Activated CD4-positive, alpha-beta memory T cell treated with anti-CD3 and anti-CD28 coated beads for 36 hours (primary cell): ENCODE data around the gene TBPL2. TPM values are rescaled to one million over a fixed set of nuclear protein-coding genes. Genes with fewer than 3 reads are reported as not detected.
A peak's percentile ranks its signal among the peaks of the same experiment; 100 is the strongest.

Experiments used
- CTCF ChIA-PET: fragments of 350-600 bp; sonication (Branson Sonifier 250); formaldehyde crosslinking; loops from one replicate; lab custom pipeline; 2021; ENCODE audit warnings: antibody characterized with exemption, inconsistent platforms; lab: Charles Lee
- POLR2A ChIA-PET: fragments of 350-600 bp; sonication (Branson Sonifier 250); formaldehyde crosslinking; loops from one replicate; lab custom pipeline; 2021; ENCODE audit warnings: antibody characterized with exemption; lab: Charles Lee
- DNase-seq: peaks from one replicate; pipeline ENCODE4 v3.0.0-alpha.2; 2020
- H3K27ac Mint-ChIP-seq: one replicate; pipeline ENCODE4 v1.8.0; 2021; ENCODE audit warnings: mixed read lengths
- H3K27me3 Mint-ChIP-seq: one replicate; pipeline ENCODE4 v1.8.0; 2021; ENCODE audit warnings: mixed read lengths
- H3K36me3 Mint-ChIP-seq: one replicate; pipeline ENCODE4 v1.8.0; 2021; ENCODE audit warnings: mixed read lengths
- H3K4me1 Mint-ChIP-seq: one replicate; pipeline ENCODE4 v1.8.0; 2021; ENCODE audit warnings: low read depth, mixed read lengths
- H3K4me3 Mint-ChIP-seq: one replicate; pipeline ENCODE4 v1.8.0; 2021; ENCODE audit warnings: mild to moderate bottlenecking, mixed read lengths
- H3K9me3 Mint-ChIP-seq: one replicate; pipeline ENCODE4 v1.8.0; 2021; ENCODE audit warnings: mixed read lengths
- intact Hi-C: fragments of 100-400 bp; cut with micrococcal nuclease; formaldehyde crosslinking; loops from one replicate; pipeline ENCODE4 v1.15.1; 2023
- total RNA-seq, 2 experiments: library from RNA; stranded (reverse); gene quantifications; one replicate each; pipeline ENCODE4 v1.2.3, GENCODE V29; 2021

Gene TBPL2
- total RNA-seq, 2 experiments from 2014 or later: not detected

- ChIA-PET POLR2A (no interaction called here), CTCF (interaction anchor here (0.6 to 1.8 kb wide), 14 partner anchors 9 to 1054 kb away, joined by 3 to 13 read pairs (median 4); no protein-coding TSS in a partner anchor)
- Mint-ChIP-seq H3K4me1 (peaks cover 19% of the 10 kb centered on the region), H3K4me3 (no peak overlapping the region), H3K9me3 (no peaks in the 10 kb centered on the region), H3K27me3 (no peaks in the 10 kb centered on the region), H3K27ac (no peak overlapping the region), H3K36me3 (no peaks in the 10 kb centered on the region)
- intact Hi-C loops: no loop called here
- DNase-seq: no peak
Measured at GRCh38 chr14:55438066-55438683, 2.2 kb downstream of the TBPL2 start.

GRCh38 chr14:55436931-55437330 is 3.5 kb downstream of the TBPL2 start:
- Mint-ChIP-seq H3K27ac (no peak overlapping the region), H3K9me3 (no peaks in the 10 kb centered on the region), H3K27me3 (no peaks in the 10 kb centered on the region), H3K4me3 (no peak overlapping the region), H3K4me1 (peaks cover 24% of the 10 kb centered on the region), H3K36me3 (no peaks in the 10 kb centered on the region)
- intact Hi-C loops: no loop called here
- ChIA-PET POLR2A (no interaction called here), CTCF (interaction anchor here (1.2 to 1.8 kb wide), 3 partner anchors 10 to 177 kb away, joined by 4 to 13 read pairs (median 4); no protein-coding TSS in a partner anchor)
- DNase-seq: no peak

- H3K27me3 Mint-ChIP-seq: no peaks in the 10 kb centered on the region
- POLR2A ChIA-PET: no interaction called here
- intact Hi-C loops: no loop called here
- H3K4me1 Mint-ChIP-seq: peaks cover 24% of the 10 kb centered on the region
- H3K9me3 Mint-ChIP-seq: no peaks in the 10 kb centered on the region
- no peaks in the 10 kb centered on the region for H3K36me3 Mint-ChIP-seq
- DNase-seq: no peak
- no peak overlapping the region for H3K4me3 Mint-ChIP-seq
- no peak overlapping the region for H3K27ac Mint-ChIP-seq
- CTCF ChIA-PET: no interaction called here
Measured at GRCh38 chr14:55436519-55436918, 3.9 kb downstream of the TBPL2 start.

- CTCF ChIA-PET: interaction anchor here (0.6 to 5.4 kb wide), 9 partner anchors 10 to 1040 kb away, joined by 3 to 36 read pairs (median 3); no protein-coding TSS in a partner anchor
- H3K27ac Mint-ChIP-seq: no peak overlapping the region
- H3K4me3 Mint-ChIP-seq: no peak overlapping the region
- no peak for DNase-seq
- POLR2A ChIA-PET: no interaction called here
- peaks cover 27% of the 10 kb centered on the region for H3K4me1 Mint-ChIP-seq
- no peaks in the 10 kb centered on the region for H3K36me3 Mint-ChIP-seq
- H3K9me3 Mint-ChIP-seq: no peaks in the 10 kb centered on the region
- H3K27me3 Mint-ChIP-seq: no peaks in the 10 kb centered on the region
- intact Hi-C loops: loop anchor here (5.0 kb wide), 1 partner anchor 347 kb away; no protein-coding TSS in a partner anchor
Measured at GRCh38 chr14:55434805-55435174, 5.6 kb downstream of the TBPL2 start.

DNA sequence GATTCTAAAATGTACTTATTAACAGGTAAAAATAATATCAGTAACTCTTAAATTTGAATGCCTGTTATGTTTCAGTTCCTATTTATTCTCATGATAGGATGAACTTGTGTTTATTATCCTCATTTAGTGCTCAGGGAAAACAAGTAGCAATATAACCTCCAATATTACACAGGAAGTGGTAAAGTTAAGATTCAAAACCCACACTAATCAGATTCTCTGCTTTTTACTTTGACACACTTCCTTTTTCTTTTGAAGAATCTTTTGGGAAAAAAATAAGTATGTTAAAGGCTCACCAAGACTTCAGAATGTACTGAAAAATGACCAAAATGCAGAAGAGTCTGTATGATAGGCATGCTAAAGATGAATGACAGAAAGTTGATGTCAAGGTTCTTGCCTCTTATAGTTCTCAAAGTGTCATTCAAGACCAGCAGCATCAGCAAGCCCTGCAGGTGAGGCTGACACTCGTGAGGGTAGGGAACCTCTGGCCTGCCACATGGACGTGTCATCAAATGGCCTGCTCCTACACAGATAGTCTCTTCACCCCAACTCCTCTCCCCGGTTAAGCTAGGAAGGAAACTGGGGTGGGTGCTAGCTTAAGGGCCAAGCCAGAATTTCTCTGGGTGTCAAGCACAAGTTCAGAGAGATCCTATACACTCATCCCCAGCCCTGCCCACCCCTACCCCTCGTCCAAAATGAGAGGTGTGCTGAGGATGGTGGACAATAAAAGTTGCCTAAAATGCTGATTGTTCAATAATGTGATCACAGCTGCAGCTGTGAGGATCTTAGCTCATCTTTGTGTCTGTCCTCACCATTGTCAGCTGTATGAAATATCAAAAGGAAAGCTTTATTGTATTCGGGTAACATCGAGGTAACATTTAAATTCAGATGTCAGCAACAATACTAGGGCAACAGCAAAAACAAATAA is 6.3 kb downstream of the TBPL2 start:
- Mint-ChIP-seq H3K27me3 (no peaks in the 10 kb centered on the region), H3K27ac (peak overlapping the region; percentile 34), H3K4me3 (no peak overlapping the region), H3K4me1 (peaks cover 28% of the 10 kb centered on the region), H3K36me3 (no peaks in the 10 kb centered on the region), H3K9me3 (no peaks in the 10 kb centered on the region)
- intact Hi-C loops: loop anchor here (5.0 kb wide), 1 partner anchor 347 kb away; no protein-coding TSS in a partner anchor
- CTCF ChIA-PET: interaction anchor here (0.6 to 5.4 kb wide), 10 partner anchors 10 to 1041 kb away, joined by 3 to 36 read pairs (median 3); no protein-coding TSS in a partner anchor
- peak; percentile 36 for DNase-seq
- POLR2A ChIA-PET: no interaction called here

DNA sequence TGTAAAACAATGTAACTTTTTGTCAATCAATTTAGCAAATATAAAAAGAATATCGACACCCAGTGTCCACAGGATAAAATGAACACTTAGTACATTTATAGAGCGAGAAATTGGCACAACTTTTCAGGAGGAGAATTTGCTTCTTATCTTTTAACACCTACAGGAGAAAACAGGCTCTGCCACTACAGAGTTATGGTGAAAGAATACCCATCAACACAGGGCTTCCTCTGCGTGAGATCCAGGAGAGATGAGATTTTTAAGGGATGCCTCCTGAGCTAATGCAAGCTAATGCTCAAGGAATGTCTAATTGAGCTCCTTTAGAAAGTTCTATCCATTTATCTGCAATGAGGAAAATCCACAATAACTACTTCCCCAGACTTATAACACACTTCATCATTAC is 7.8 kb downstream of the TBPL2 start:
- POLR2A ChIA-PET: interaction anchor here (0.6 kb wide), 2 partner anchors 91 to 200 kb away, joined by 3 to 5 read pairs; no protein-coding TSS in a partner anchor

DNA sequence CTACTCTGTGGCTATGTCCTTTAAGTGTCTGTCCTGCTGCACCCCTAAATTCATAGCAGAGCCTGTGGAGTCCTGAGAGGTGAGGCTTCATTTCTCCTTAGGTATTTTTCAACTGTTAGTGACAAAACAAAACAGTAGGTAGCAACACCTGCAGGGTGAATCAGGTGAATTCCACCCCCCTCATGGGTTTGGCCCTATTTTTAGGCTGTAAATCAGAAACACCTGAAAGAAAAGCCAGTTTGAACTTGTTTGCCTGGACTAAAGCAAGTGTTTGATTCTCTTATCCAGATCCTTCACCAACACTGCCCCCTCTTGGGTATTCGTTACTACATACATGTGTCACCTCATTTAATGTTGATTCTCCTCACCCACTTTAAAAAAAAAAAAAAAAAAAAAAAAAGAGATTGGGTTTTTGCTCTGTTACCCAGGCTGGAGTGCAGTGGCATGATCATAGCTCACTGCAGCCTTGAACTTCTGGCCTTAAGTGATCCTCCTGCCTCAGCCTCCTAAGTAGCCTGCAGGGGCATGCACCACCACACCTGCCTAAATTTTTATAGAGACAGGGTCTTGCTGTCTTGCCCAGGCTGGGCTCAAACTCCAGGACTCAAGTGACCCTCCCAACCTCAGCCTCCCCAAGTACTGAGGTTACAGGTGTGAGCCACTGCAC is 10.3 kb downstream of the TBPL2 start:
- ChIA-PET CTCF (interaction anchor here (0.6 to 2.4 kb wide), 7 partner anchors 13 to 218 kb away, joined by 3 to 14 read pairs (median 8); partner anchors contain the start of gene FBXO34), POLR2A (no interaction called here)
- intact Hi-C loops: loop anchor here (1.0 to 5.0 kb wide), 5 partner anchors 75 to 343 kb away; partner anchors contain the start of gene FBXO34
- Mint-ChIP-seq H3K4me1 (peaks cover 28% of the 10 kb centered on the region), H3K27ac (peak overlapping the region; percentile 20), H3K4me3 (no peak overlapping the region), H3K36me3 (no peaks in the 10 kb centered on the region), H3K9me3 (no peaks in the 10 kb centered on the region), H3K27me3 (no peaks in the 10 kb centered on the region)
- peak; percentile 24 for DNase-seq

More for the DNA sequence above, 7.8 kb downstream of the TBPL2 start:
- Mint-ChIP-seq H3K36me3 (no peaks in the 10 kb centered on the region), H3K4me1 (peaks cover 28% of the 10 kb centered on the region), H3K9me3 (no peaks in the 10 kb centered on the region), H3K27me3 (no peaks in the 10 kb centered on the region), H3K27ac (no peak overlapping the region), H3K4me3 (no peak overlapping the region)
- DNase-seq: no peak
- CTCF ChIA-PET: interaction anchor here (0.8 to 5.4 kb wide), 6 partner anchors 14 to 1042 kb away, joined by 3 to 36 read pairs (median 4); no protein-coding TSS in a partner anchor
- intact Hi-C loops: loop anchor here (5.0 kb wide), 1 partner anchor 345 kb away; no protein-coding TSS in a partner anchor

DNA sequence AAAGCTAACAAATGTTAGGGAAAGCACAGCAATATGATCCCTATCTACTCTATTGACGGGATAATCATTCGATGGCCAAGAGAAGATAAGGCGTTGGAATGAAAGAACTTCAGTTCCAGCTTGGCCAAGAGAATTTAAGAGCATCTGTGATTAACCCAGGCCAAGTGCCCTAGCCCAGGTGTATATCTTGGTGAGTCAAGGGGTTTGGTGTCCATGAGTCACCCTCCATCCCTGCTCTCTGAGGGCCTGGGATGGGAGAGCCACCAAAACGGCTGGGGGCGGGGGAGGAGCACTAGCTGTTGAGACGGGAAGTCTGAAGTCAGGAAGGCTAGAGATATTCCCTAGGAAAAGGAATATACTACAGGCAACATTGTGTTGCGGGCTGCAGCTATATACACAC is 13.0 kb downstream of the TBPL2 start:
- ChIA-PET CTCF (interaction anchor here (0.8 to 3.0 kb wide), 7 partner anchors 11 to 214 kb away, joined by 3 to 13 read pairs (median 5); no protein-coding TSS in a partner anchor), POLR2A (no interaction called here)
- intact Hi-C loops: no loop called here
- Mint-ChIP-seq H3K27me3 (no peaks in the 10 kb centered on the region), H3K9me3 (no peaks in the 10 kb centered on the region), H3K4me3 (no peak overlapping the region), H3K36me3 (no peaks in the 10 kb centered on the region), H3K4me1 (peaks cover 5% of the 10 kb centered on the region), H3K27ac (no peak overlapping the region)
- DNase-seq: no peak

- Mint-ChIP-seq H3K4me3 (no peak overlapping the region), H3K27me3 (no peaks in the 10 kb centered on the region), H3K36me3 (no peaks in the 10 kb centered on the region), H3K4me1 (peaks cover 4% of the 10 kb centered on the region), H3K27ac (no peak overlapping the region), H3K9me3 (no peaks in the 10 kb centered on the region)
- DNase-seq: no peak
- ChIA-PET CTCF (interaction anchor here (0.7 to 3.0 kb wide), 7 partner anchors 10 to 214 kb away, joined by 3 to 13 read pairs (median 4); no protein-coding TSS in a partner anchor), POLR2A (no interaction called here)
- intact Hi-C loops: no loop called here
Measured at GRCh38 chr14:55426891-55427290, 13.5 kb downstream of the TBPL2 start.

- intact Hi-C loops: no loop called here
- DNase-seq: no peak
- Mint-ChIP-seq H3K36me3 (no peaks in the 10 kb centered on the region), H3K4me3 (no peak overlapping the region), H3K27ac (no peak overlapping the region), H3K4me1 (peaks cover 3% of the 10 kb centered on the region), H3K9me3 (no peaks in the 10 kb centered on the region), H3K27me3 (no peaks in the 10 kb centered on the region)
- POLR2A ChIA-PET: no interaction called here
- CTCF ChIA-PET: interaction anchor here (1.0 to 1.5 kb wide), 4 partner anchors 9 to 206 kb away, joined by 3 read pairs; no protein-coding TSS in a partner anchor
Measured at GRCh38 chr14:55425091-55425490, 15.3 kb downstream of the TBPL2 start.

DNA sequence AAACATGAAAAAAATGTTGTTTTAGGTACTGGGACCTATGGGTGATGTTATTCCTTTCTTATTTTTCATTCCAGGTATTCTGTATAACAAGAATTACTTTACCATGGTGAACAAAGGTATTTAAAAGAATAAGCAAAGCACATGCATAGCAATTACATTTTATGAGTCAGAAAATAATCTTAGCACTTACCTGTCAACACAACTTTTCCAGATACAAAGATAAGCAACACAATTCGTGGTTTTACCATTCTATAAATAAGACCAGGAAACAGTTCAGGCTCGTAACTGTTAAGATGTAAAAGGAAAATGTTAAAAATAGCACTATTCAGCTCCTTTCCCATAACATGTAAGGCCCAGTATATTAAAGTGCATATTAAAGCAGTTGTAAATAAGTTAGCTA is 16.4 kb downstream of the TBPL2 start:
- H3K4me3 Mint-ChIP-seq: no peak overlapping the region
- H3K27ac Mint-ChIP-seq: no peak overlapping the region
- DNase-seq: no peak
- H3K9me3 Mint-ChIP-seq: no peaks in the 10 kb centered on the region
- intact Hi-C loops: no loop called here
- CTCF ChIA-PET: interaction anchor here (0.7 to 1.5 kb wide), 5 partner anchors 8 to 205 kb away, joined by 3 read pairs; no protein-coding TSS in a partner anchor
- no peaks in the 10 kb centered on the region for H3K27me3 Mint-ChIP-seq
- POLR2A ChIA-PET: no interaction called here
- H3K4me1 Mint-ChIP-seq: no peaks in the 10 kb centered on the region
- H3K36me3 Mint-ChIP-seq: no peaks in the 10 kb centered on the region
